GM12878 (cell line): ENCODE results near the gene SCGN. TPM values are rescaled to one million over a fixed set of nuclear protein-coding genes. Genes with fewer than 3 reads are reported as not detected.

Experiments
- ATAC-seq: fragments of 200-7000 bp; cut with Tn5 transposase; 3 replicates; pipeline ENCODE4 v1.9.1; 2020; ENCODE audit warnings: mild to moderate bottlenecking, moderate library complexity
- BruUV-seq: library from RNA; stranded (reverse); fragments of 400-500 nt; replicated peaks from 2 replicates; lab custom pipeline; 2021; lab: Mats Ljungman, UMichigan
- CTCF ChIA-PET: fragments of 300-600 bp; sonication (Branson Sonifier 250); formaldehyde crosslinking; extraction: SDS; loops from one replicate; lab custom pipeline; 2021; ENCODE audit warnings: inconsistent platforms; lab: Yijun Ruan, JAX
- POLR2A ChIA-PET: fragments of 350-600 bp; formaldehyde crosslinking; extraction: SDS; loops from one replicate; lab custom pipeline; 2021; ENCODE audit warnings: inconsistent platforms; lab: Charles Lee
- RAD21 ChIA-PET: fragments of 300-600 bp; sonication (Branson Sonifier 250); formaldehyde crosslinking; loops from one replicate; lab custom pipeline; 2023; ENCODE audit warnings: antibody characterized with exemption; ENCODE audit not compliant: unreplicated experiment; lab: Charles Lee
- SMC1A ChIA-PET: fragments of 300-600 bp; sonication (Branson Sonifier 250); formaldehyde crosslinking; loops from one replicate; lab custom pipeline; 2023; ENCODE audit not compliant: unreplicated experiment, uncharacterized antibody; lab: Charles Lee
- DNase-seq: peaks from one replicate; pipeline ENCODE4 v3.0.0-alpha.2; 2011; ENCODE audit warnings: low read depth, low spot score
- FAIRE-seq: peaks from 3 replicates; lab custom pipeline; 2011; peaks lifted over from hg19 to GRCh38; lab: Jason Lieb, UNC
- H2AFZ ChIP-seq: 2 replicates; pipeline ENCODE4 v1.6.0; 2011; ENCODE audit warnings: low read depth, low read length, control low read depth; ENCODE audit not compliant: control insufficient read depth
- H3K27ac ChIP-seq: 2 replicates; pipeline ENCODE4 v1.5.1; 2011; ENCODE audit warnings: control low read depth; ENCODE audit not compliant: control insufficient read depth, insufficient read depth
- H3K27me3 ChIP-seq, 2 experiments: replicated peaks in 1 of 2; 2 replicates each; pipeline versions ENCODE4 v1.6.0 to v1.6.1; 2011; ENCODE audit warnings: low read length in 1 of 2; ENCODE audit not compliant: control insufficient read depth in 2 of 2, insufficient read depth in 2 of 2
- H3K36me3 ChIP-seq, 2 experiments: 2 replicates each; pipeline ENCODE4 v1.5.1; 2011; ENCODE audit warnings: low read length in 1 of 2; ENCODE audit not compliant: control insufficient read depth in 2 of 2, insufficient read depth in 2 of 2
- H3K4me1 ChIP-seq: 2 replicates; pipeline ENCODE4 v1.6.1; 2011; ENCODE audit warnings: mild to moderate bottlenecking, low read length, moderate library complexity, mixed read lengths; ENCODE audit not compliant: control insufficient read depth, insufficient read depth
- H3K4me2 ChIP-seq: 2 replicates; pipeline ENCODE4 v1.6.0; 2011; ENCODE audit warnings: control low read depth; ENCODE audit not compliant: control insufficient read depth, insufficient read depth
- H3K4me3 ChIP-seq: fragments of 200-600 bp; sonication (generic); 2 replicates; pipeline ENCODE4 v1.5.1; 2016
- H3K79me2 ChIP-seq: 2 replicates; pipeline ENCODE4 v1.6.0; 2011; ENCODE audit warnings: low read length; ENCODE audit not compliant: control insufficient read depth, insufficient read depth
- H3K9ac ChIP-seq: 2 replicates; pipeline ENCODE4 v1.8.0; 2011; ENCODE audit warnings: low read length, control low read depth, mixed read lengths; ENCODE audit not compliant: control insufficient read depth, insufficient read depth
- H3K9me3 ChIP-seq: replicated peaks from 3 replicates; pipeline ENCODE4 v1.5.1; 2011; ENCODE audit warnings: mild to moderate bottlenecking, low read length; ENCODE audit not compliant: control insufficient read depth, insufficient read depth
- H4K20me1 ChIP-seq: 2 replicates; pipeline ENCODE4 v1.6.0; 2011; ENCODE audit not compliant: control insufficient read depth, insufficient read depth
- DPF2 ChIP-seq: fragments of 450-650 bp; IDR thresholded peaks from 2 replicates; pipeline ENCODE4 v1.6.1; 2017; ENCODE audit warnings: mild to moderate bottlenecking
- MAX ChIP-seq: IDR thresholded peaks from 2 replicates; pipeline ENCODE4 v1.6.1; 2012; ENCODE audit warnings: low read depth, low read length, improper control_type of control experiment
- POLR2A ChIP-seq: IDR thresholded peaks from 2 replicates; pipeline ENCODE4 v1.6.1; 2011; ENCODE audit warnings: low read depth, mild to moderate bottlenecking, low read length
- RELA ChIP-seq: fragments of 450-650 bp; IDR thresholded peaks from 2 replicates; pipeline ENCODE4 v1.8.0; 2014; ENCODE audit warnings: borderline replicate concordance; ENCODE audit not compliant: partially characterized antibody
- RELB ChIP-seq: fragments of 450-650 bp; IDR thresholded peaks from 2 replicates; pipeline ENCODE4 v1.6.1; 2017; ENCODE audit warnings: low read depth, mild to moderate bottlenecking, moderate library complexity
- SIX5 ChIP-seq: IDR thresholded peaks from 2 replicates; pipeline ENCODE4 v1.6.1; 2011; ENCODE audit warnings: mild to moderate bottlenecking, low read depth, low read length, moderate library complexity; ENCODE audit not compliant: severe bottlenecking
- SMAD1 ChIP-seq: fragments of 450-650 bp; IDR thresholded peaks from 2 replicates; pipeline ENCODE4 v1.6.1; 2018; ENCODE audit warnings: mild to moderate bottlenecking, low read depth; ENCODE audit not compliant: partially characterized antibody
- WGBS: methylation state at CpG from one replicate; pipeline ENCODE4 v1.1.6; 2016; ENCODE audit warnings: low lambda C conversion rate; ENCODE audit not compliant: insufficient replicate concordance, insufficient coverage; ENCODE audit errors: missing lambda C conversion rate; 5-methylcytosine and 5-hydroxymethylcytosine counted together
- in situ Hi-C: fragments of 300-500 bp; cut with MboI; formaldehyde crosslinking; loops from 9 replicates; pipeline ENCODE4 v1.14.3; 2018; ENCODE audit warnings: mixed read lengths
- intact Hi-C: fragments of 100-400 bp; cut with micrococcal nuclease; formaldehyde crosslinking; loops from one replicate; pipeline ENCODE4 v1.14.2; 2022; ENCODE audit not compliant: unreplicated experiment
- polyA plus RNA-seq, 11 experiments: library from polyadenylated mRNA; depleted of rRNA in 4 of 11; unstranded in 6 of 11; stranded (reverse) in 5 of 11; fragments of >200 nt; fragmentation: Nextera tagmentation in 4 of 11; fragmentation: Illumina TruSeq in 1 of 11; extraction: Ambion mirVana in 4 of 11; extraction: Trizol in 1 of 11; gene quantifications; 1 replicate in 1 of 11; 2 replicates in 10 of 11; pipeline versions ENCODE4 v1.2.1 to v1.2.3, GENCODE V29; 2011 to 2016; ENCODE audit warnings: inconsistent platforms in 2 of 11, missing spikeins in 2 of 11, low read depth in 1 of 11
- total RNA-seq, 4 experiments: library from RNA; depleted of rRNA in 3 of 4; stranded (reverse); fragments of >200 nt in 3 of 4; fragmentation: Illumina TruSeq in 1 of 4; extraction: Trizol in 1 of 4; gene quantifications; 2 replicates each; pipeline versions ENCODE4 v1.2.1 to v1.2.3, GENCODE V29; 2013 to 2021

The SCGN gene
- total and polyA plus RNA-seq, 10 of the 15 experiments (the other 5 are each of a cell fraction or from before 2014, with no cell fraction given), result not detected

DNA sequence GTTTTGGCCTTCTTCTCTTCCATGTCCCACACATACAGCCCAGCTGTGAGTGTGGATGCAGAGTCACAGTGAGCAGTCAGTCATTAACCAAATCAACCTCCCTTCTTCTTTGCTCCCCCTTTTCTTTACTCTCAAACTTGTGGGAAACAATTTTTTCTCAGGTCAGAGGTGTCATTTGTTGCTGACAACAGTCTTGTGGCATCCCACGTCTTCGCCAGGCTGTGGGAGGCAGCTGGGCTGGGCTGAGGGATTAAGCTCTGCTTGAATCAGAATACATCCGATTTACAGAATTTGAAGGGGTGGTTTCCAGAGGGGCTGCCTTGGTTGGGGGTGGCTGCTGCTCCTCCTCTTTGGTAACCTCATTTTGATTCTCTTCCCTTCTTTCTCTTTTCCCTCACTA is 40.5 kb downstream of the SCGN start:
- 14% methylated on average over 3 of the region's 3 CpGs for WGBS
- TF ChIP-seq RELA (no peak), POLR2A (no peak), SIX5 (no peak), SMAD1 (no peak), DPF2 (no peak), MAX (no peak), RELB (no peak)
- SMC1A ChIA-PET, result no interaction called here
- Histone ChIP-seq H3K36me3 (no peaks in the 10 kb centered on the region), H3K9ac (no peak overlapping the region), H3K27me3 (no peaks in the 10 kb centered on the region), H2AFZ (no peak overlapping the region), H3K79me2 (no peaks in the 10 kb centered on the region), H3K4me3 (no peak overlapping the region), H3K4me2 (no peak overlapping the region), H4K20me1 (no peaks in the 10 kb centered on the region), H3K9me3 (no peaks in the 10 kb centered on the region), H3K27ac (no peak overlapping the region), H3K4me1 (no peaks in the 10 kb centered on the region)
- in situ Hi-C loops (no loop called here), intact Hi-C loops (no loop called here)
- CTCF ChIA-PET, result no interaction called here
- no peak for ATAC-seq
- no peak for FAIRE-seq
- BruUV-seq, result no TSS peak
- no peak for DNase-seq
- POLR2A ChIA-PET, result interaction anchor here (1.3 kb wide), 1 partner anchor 21 kb away, joined by 3 read pairs; no protein-coding TSS in a partner anchor
- RAD21 ChIA-PET, result no interaction called here
